H9 (cell line): ENCODE data around the gene BBS4. TPM values are rescaled to one million over a fixed set of nuclear protein-coding genes. Genes with fewer than 3 reads are reported as not detected.
A peak's percentile ranks its signal among the peaks of the same experiment; 100 is the strongest.

Experiments
- DNase-seq: peaks from one replicate; pipeline ENCODE4 v3.0.0-alpha.2; 2017
- H2AFZ ChIP-seq: one replicate; pipeline ENCODE4 v1.6.1; 2013; ENCODE audit warnings: mild to moderate bottlenecking, low read length, control low read depth, moderate library complexity
- H2AK5ac ChIP-seq: 2 replicates; pipeline ENCODE4 v1.6.1; 2013; ENCODE audit warnings: low read length, control low read depth, mixed read lengths; ENCODE audit not compliant: insufficient read length
- H2BK120ac ChIP-seq: one replicate; pipeline ENCODE4 v1.6.1; 2013; ENCODE audit warnings: low read depth, mild to moderate bottlenecking, low read length, control low read depth, inconsistent platforms; ENCODE audit not compliant: poor library complexity, severe bottlenecking
- H2BK12ac ChIP-seq: 2 replicates; pipeline ENCODE4 v1.6.1; 2013; ENCODE audit warnings: low read length, control low read depth, mixed read lengths, low read depth; ENCODE audit not compliant: insufficient read length
- H2BK15ac ChIP-seq: 2 replicates; pipeline ENCODE4 v1.6.1; 2013; ENCODE audit warnings: low read depth, low read length, control low read depth
- H2BK20ac ChIP-seq: one replicate; pipeline ENCODE4 v1.6.1; 2013; ENCODE audit warnings: low read depth, mild to moderate bottlenecking, low read length, control low read depth, inconsistent platforms; ENCODE audit not compliant: poor library complexity, severe bottlenecking
- H2BK5ac ChIP-seq: 2 replicates; pipeline ENCODE4 v1.6.1; 2013; ENCODE audit warnings: low read length, control low read depth, mixed read lengths; ENCODE audit not compliant: insufficient read length
- H3K14ac ChIP-seq: 2 replicates; pipeline ENCODE4 v1.6.1; 2013; ENCODE audit warnings: low read length, control low read depth; ENCODE audit not compliant: insufficient read depth
- H3K18ac ChIP-seq: 2 replicates; pipeline ENCODE4 v1.6.1; 2013; ENCODE audit warnings: low read depth, mild to moderate bottlenecking, mixed read lengths, low read length, control low read depth; ENCODE audit not compliant: insufficient read length
- H3K23ac ChIP-seq: 2 replicates; pipeline ENCODE4 v1.6.1; 2013; ENCODE audit warnings: low read length, control low read depth, mixed read lengths, low read depth; ENCODE audit not compliant: insufficient read length
- H3K23me2 ChIP-seq: 2 replicates; pipeline ENCODE4 v1.6.1; 2013; ENCODE audit warnings: low read depth, mild to moderate bottlenecking, mixed read lengths, low read length, control low read depth; ENCODE audit not compliant: insufficient read length, poor library complexity, severe bottlenecking
- H3K27ac ChIP-seq: 2 replicates; pipeline ENCODE4 v1.5.1; 2013; ENCODE audit warnings: low read length, control low read depth, mixed read lengths, low read depth; ENCODE audit not compliant: insufficient read length
- H3K27me3 ChIP-seq: 2 replicates; pipeline ENCODE4 v1.6.1; 2013; ENCODE audit warnings: low read length, control low read depth, inconsistent platforms; ENCODE audit not compliant: insufficient read depth
- H3K4ac ChIP-seq: 2 replicates; pipeline ENCODE4 v1.6.1; 2013; ENCODE audit warnings: low read depth, mild to moderate bottlenecking, control low read depth, inconsistent platforms, low read length, moderate library complexity
- H3K4me1 ChIP-seq: 2 replicates; pipeline ENCODE4 v1.6.1; 2013; ENCODE audit warnings: low read length, control low read depth, inconsistent platforms; ENCODE audit not compliant: insufficient read depth
- H3K4me2 ChIP-seq: 2 replicates; pipeline ENCODE4 v1.6.1; 2013; ENCODE audit warnings: low read length, control low read depth, mixed read lengths; ENCODE audit not compliant: insufficient read length, insufficient read depth
- H3K56ac ChIP-seq: 2 replicates; pipeline ENCODE4 v1.6.1; 2013; ENCODE audit warnings: low read depth, mild to moderate bottlenecking, mixed read lengths, low read length, control low read depth; ENCODE audit not compliant: insufficient read length
- H3K79me1 ChIP-seq: 2 replicates; pipeline ENCODE4 v1.6.1; 2013; ENCODE audit warnings: low read depth, mild to moderate bottlenecking, moderate library complexity, low read length, control low read depth, inconsistent platforms; ENCODE audit not compliant: insufficient read depth, poor library complexity, severe bottlenecking
- H3K79me2 ChIP-seq: 2 replicates; pipeline ENCODE4 v1.6.1; 2013; ENCODE audit warnings: low read length, control low read depth, inconsistent platforms; ENCODE audit not compliant: insufficient read depth
- H3K9ac ChIP-seq: 2 replicates; pipeline ENCODE4 v1.6.1; 2013; ENCODE audit warnings: low read length, control low read depth, mixed read lengths; ENCODE audit not compliant: insufficient read length; ENCODE audit errors: extremely low read depth
- H3K9me3 ChIP-seq: one replicate; pipeline ENCODE4 v1.6.1; 2013; ENCODE audit warnings: low read depth, low read length, inconsistent platforms; ENCODE audit not compliant: control insufficient read depth
- H3T11ph ChIP-seq: one replicate; pipeline ENCODE4 v1.6.1; 2013; ENCODE audit warnings: mild to moderate bottlenecking, low read length, control low read depth, inconsistent platforms
- H4K20me1 ChIP-seq: one replicate; pipeline ENCODE4 v1.6.1; 2013; ENCODE audit not compliant: control insufficient read depth, insufficient read length, insufficient read depth
- H4K5ac ChIP-seq: 2 replicates; pipeline ENCODE4 v1.6.1; 2013; ENCODE audit warnings: low read depth, mild to moderate bottlenecking, mixed read lengths, low read length, control low read depth; ENCODE audit not compliant: insufficient read length
- H4K8ac ChIP-seq: replicated peaks from 2 replicates; pipeline ENCODE4 v1.6.1; 2013; ENCODE audit warnings: low read length, control low read depth, mixed read lengths, low read depth; ENCODE audit not compliant: insufficient read length
- H4K91ac ChIP-seq: 2 replicates; pipeline ENCODE4 v1.6.1; 2013; ENCODE audit warnings: low read depth, mild to moderate bottlenecking, moderate library complexity, mixed read lengths, low read length, control low read depth; ENCODE audit not compliant: insufficient read length
- H3K27ac Mint-ChIP-seq, 3 experiments: 2 replicates in 2 of 3; 3 replicates in 1 of 3; pipeline ENCODE4 v1.8.0; 2020 to 2021; ENCODE audit warnings: mixed read lengths in 3 of 3, mild to moderate bottlenecking in 1 of 3, moderate library complexity in 1 of 3
- H3K27me3 Mint-ChIP-seq: 2 replicates; pipeline ENCODE4 v1.8.0; 2021; ENCODE audit warnings: low read depth, mild to moderate bottlenecking, moderate library complexity, mixed read lengths
- H3K36me3 Mint-ChIP-seq, 3 experiments: 2 replicates in 2 of 3; 3 replicates in 1 of 3; pipeline ENCODE4 v1.8.0; 2020 to 2021; ENCODE audit warnings: low read depth in 3 of 3, mixed read lengths in 3 of 3; ENCODE audit not compliant: insufficient read depth in 1 of 3
- H3K4me1 Mint-ChIP-seq, 2 experiments: 2 replicates each; pipeline ENCODE4 v1.8.0; 2020; ENCODE audit warnings: mixed read lengths in 2 of 2
- H3K4me3 Mint-ChIP-seq, 2 experiments: 2 replicates in 1 of 2; 3 replicates in 1 of 2; pipeline ENCODE4 v1.8.0; 2020 to 2021; ENCODE audit warnings: mild to moderate bottlenecking in 2 of 2, mixed read lengths in 2 of 2, moderate library complexity in 1 of 2
- H3K9me3 Mint-ChIP-seq, 2 experiments: 2 replicates in 1 of 2; 3 replicates in 1 of 2; pipeline ENCODE4 v1.8.0; 2020; ENCODE audit warnings: mild to moderate bottlenecking in 2 of 2, mixed read lengths in 2 of 2, moderate library complexity in 1 of 2
- CTCF ChIP-seq: fragments of 200-600 bp; sonication (generic); conservative IDR thresholded peaks from 3 replicates; pipeline ENCODE4 v1.8.0; 2021; ENCODE audit warnings: antibody characterized with exemption, mild to moderate bottlenecking
- WGBS: extraction: QIAGEN DNeasy Blood & Tissue Kit; methylation state at CpG from one replicate; pipeline ENCODE4 v1.1.7; 2013; ENCODE audit warnings: missing lambda C conversion rate, low lambda C conversion rate, mixed read lengths; ENCODE audit not compliant: insufficient read length; ENCODE audit errors: extremely low coverage; 5-methylcytosine and 5-hydroxymethylcytosine counted together
- total RNA-seq: library from RNA; stranded (reverse); gene quantifications from 2 replicates; pipeline ENCODE4 v1.2.1, GENCODE V29; 2021

Gene BBS4
- total RNA-seq, 1 experiment from 2014 or later = 27.3 TPM

DNA sequence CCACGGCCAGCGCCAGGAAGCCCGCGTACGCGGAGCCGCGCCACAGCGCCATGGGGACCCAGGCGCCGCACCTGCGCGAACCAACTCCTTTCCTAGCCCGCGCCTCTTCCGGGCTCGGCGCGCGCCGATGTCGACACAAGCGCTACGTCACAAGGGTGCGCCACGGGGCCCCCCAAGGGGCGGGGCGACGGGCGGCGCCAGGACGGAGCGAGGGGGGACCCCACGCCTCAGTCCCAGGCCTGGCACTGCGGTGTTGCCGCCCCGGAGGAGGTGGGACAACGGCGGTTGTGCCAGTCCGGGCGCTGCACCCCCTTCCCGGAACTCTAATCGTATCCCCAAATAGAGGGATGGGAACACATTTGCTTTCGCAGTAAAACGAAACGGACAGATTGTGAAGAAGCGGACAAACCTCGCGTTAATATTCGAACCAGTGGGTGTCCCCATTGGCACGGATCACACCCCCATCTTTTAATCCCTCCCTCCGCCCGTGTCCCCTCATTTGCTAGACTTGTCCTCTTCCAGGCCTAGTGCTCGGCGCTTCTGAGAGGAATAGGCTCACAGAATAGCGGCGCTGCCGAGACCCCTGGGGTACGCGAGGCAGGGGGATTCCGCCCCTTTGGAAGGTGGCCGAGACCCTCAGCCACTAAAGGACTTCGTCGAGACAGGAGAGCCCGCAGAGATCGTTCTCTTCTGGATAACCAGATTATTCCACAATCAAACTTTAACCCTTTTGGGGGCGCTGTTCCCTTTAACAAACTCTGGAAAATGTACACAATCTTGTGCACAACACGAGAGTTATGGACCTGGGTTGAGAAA, 97.8 kb downstream of the BBS4 start, which contains the start of gene ADPGK:
TSS of gene ADPGK (minus strand) at position 119 of the 816 bp plus-strand sequence. CDS start at position 52, 67 bp downstream.
- Histone ChIP-seq H2BK12ac (no peak within 1 kb of the TSS), H3K18ac (peak within 1 kb of the TSS; percentile 63), H3K9ac (peak within 1 kb of the TSS; percentile 57), H2BK5ac (no peak within 1 kb of the TSS), H2AFZ (peak within 1 kb of the TSS; percentile 53), H3K14ac (peak within 1 kb of the TSS; percentile 86), H4K5ac (no peak within 1 kb of the TSS), H2BK15ac (no peak within 1 kb of the TSS), H3K23me2 (peaks cover 3% of the 10 kb centered on the region), H3K23ac (no peak within 1 kb of the TSS), H2BK120ac (no peak within 1 kb of the TSS), H3K56ac (no peak within 1 kb of the TSS), H3T11ph (no peak within 1 kb of the TSS), H3K9me3 (no peaks in the 10 kb centered on the region), H3K4me2 (peak within 1 kb of the TSS; percentile 90), H4K20me1 (no peaks in the 10 kb centered on the region), H2BK20ac (no peak within 1 kb of the TSS), H3K27me3 (no peaks in the 10 kb centered on the region), H4K8ac (no peak within 1 kb of the TSS), H3K4ac (no peak within 1 kb of the TSS), H3K27ac (no peak within 1 kb of the TSS), H3K79me1 (peaks cover 4% of the 10 kb centered on the region), H3K4me1 (peaks cover 9% of the 10 kb centered on the region; the same call in 1 of the 2 replicates), H3K79me2 (peaks cover 16% of the 10 kb centered on the region; the same call in 1 of the 2 replicates), H4K91ac (no peak within 1 kb of the TSS), H2AK5ac (no peak within 1 kb of the TSS)
- WGBS = no CpG with 5 or more reads among the region's 68 CpGs
- peak within 1 kb of the TSS; percentile 87 to 89 for H3K4me3 Mint-ChIP-seq
- peaks cover 1% of the 10 kb centered on the region; the same call in 1 of the 2 replicates for H3K27me3 Mint-ChIP-seq
- H3K9me3 Mint-ChIP-seq = no peaks in the 10 kb centered on the region
- peaks cover 20 to 24% of the 10 kb centered on the region in 2 experiments for H3K4me1 Mint-ChIP-seq
- TF ChIP-seq CTCF = peak; percentile 71
- H3K27ac Mint-ChIP-seq = peak within 1 kb of the TSS; percentile 89 to 97 (median 94)
- peak; percentile 88 for DNase-seq
- peaks cover 2 to 6% (median 6%) of the 10 kb centered on the region in 3 experiments; a peak in 4 of 7 replicates for H3K36me3 Mint-ChIP-seq
